Measurements from ENCODE around the gene SERINC3. TPM values are rescaled to one million over a fixed set of nuclear protein-coding genes. Genes with fewer than 3 reads are reported as not detected.

Gene SERINC3
- total and polyA plus RNA-seq, 2 donors (not counting 3 experiments of a cell fraction or from before 2014, with no cell fraction given), result 83.7 to 177 TPM

DNA sequence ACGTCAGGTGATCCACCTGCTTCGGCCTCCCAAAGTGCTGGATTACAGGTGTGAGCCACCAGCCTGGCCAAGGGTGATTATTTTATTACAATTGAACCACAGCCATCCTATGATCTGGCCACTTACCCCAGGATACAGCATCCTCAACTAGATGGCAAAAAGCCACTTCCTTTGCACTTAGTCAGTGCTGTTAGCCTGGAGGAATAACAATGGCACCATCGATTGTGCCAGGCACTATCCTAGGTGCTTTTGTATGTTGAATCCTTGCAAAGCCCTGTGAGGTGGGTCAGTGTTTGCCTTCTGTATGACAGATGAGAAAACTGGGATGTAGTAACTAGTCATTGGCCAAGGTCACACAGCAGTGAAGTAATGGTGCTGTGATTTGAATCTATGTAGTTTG is 57.4 kb downstream of the SERINC3 start:
- H3K9me1 ChIP-seq (replicated peaks; ENCODE audit: control insufficient read depth, extremely low read depth, insufficient read depth, low read length), result no peaks in the 10 kb centered on the region
- H3K9ac ChIP-seq (replicated peaks; ENCODE audit: extremely low read depth, insufficient read depth, low read length), result no peak overlapping the region
- POLR2A ChIA-PET, result no interaction called here
- H3K4me3 ChIP-seq (replicated peaks in 1 of 3; ENCODE audit: insufficient read depth in 1 of 3, low read depth in 1 of 3, low read length in 3 of 3), result no peak overlapping the region
- H3K4me2 ChIP-seq (ENCODE audit: insufficient read depth, low read length), result no peak overlapping the region
- H4K20me1 ChIP-seq (replicated peaks; ENCODE audit: control insufficient read depth, extremely low read depth, insufficient read depth, low read length), result no peaks in the 10 kb centered on the region
- BruUV-seq (replicated peaks), result no TSS peak
- H3K9me3 ChIP-seq (replicated peaks; ENCODE audit: control insufficient read depth, insufficient read depth, low read length), result no peaks in the 10 kb centered on the region
- intact Hi-C loops (cut with micrococcal nuclease) (loop anchor here (10.0 kb wide), 1 partner anchor 350 kb away; no protein-coding TSS in a partner anchor), dilution Hi-C loops (cut with MboI; ENCODE audit: extremely low pct_ligation_motif_present, low sequenced_read_pairs) (no loop called here)
- H3K27ac ChIP-seq (ENCODE audit: insufficient read depth, low read depth, low read length), result no peak overlapping the region
- no peaks in the 10 kb centered on the region for H3K4me1 ChIP-seq (ENCODE audit: control insufficient read depth, extremely low read depth, insufficient read depth, low read length)
- FAIRE-seq, result no peak
- no peaks in the 10 kb centered on the region for H3K79me2 ChIP-seq (ENCODE audit: control insufficient read depth, insufficient read depth, low read length)
- no peak for TF ChIP-seq FOS (IDR thresholded peaks at IDR 0.05; ENCODE audit: borderline replicate concordance, insufficient read depth, low read length)
- TF ChIP-seq EZH2 (IDR thresholded peaks at IDR 0.05; ENCODE audit: borderline replicate concordance, low read depth, low read length, severe bottlenecking), result no peak
- TF ChIP-seq, protein P1, sequence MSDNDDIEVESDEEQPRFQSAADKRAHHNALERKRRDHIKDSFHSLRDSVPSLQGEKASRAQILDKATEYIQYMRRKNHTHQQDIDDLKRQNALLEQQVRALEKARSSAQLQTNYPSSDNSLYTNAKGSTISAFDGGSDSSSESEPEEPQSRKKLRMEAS (IDR thresholded peaks at IDR 0.05; ENCODE audit: insufficient read depth, insufficient read length), result no peak
- no peak for TF ChIP-seq MYC (IDR thresholded peaks at IDR 0.05; ENCODE audit: low read depth, low read length)
- TF ChIP-seq GATA2 (IDR thresholded peaks at IDR 0.05; ENCODE audit: insufficient read depth, insufficient read length, low read depth, low read length), result no peak
- no peak for TF ChIP-seq CTCF (IDR thresholded peaks at IDR 0.05; ENCODE audit: extremely low read depth in 1 of 2, insufficient read depth in 1 of 2, low read depth in 1 of 2, low read length in 2 of 2)
- no peak for TF ChIP-seq POLR2A (IDR thresholded peaks at IDR 0.05; ENCODE audit: low read depth, low read length)
- no peak for TF ChIP-seq JUN (IDR thresholded peaks at IDR 0.05; ENCODE audit: borderline replicate concordance, insufficient read depth, insufficient read length, low read depth)
- no peak for TF ChIP-seq POLR2AphosphoS5 (IDR thresholded peaks at IDR 0.05; ENCODE audit: insufficient read depth, low read depth, low read length)
- CTCF ChIA-PET, result interaction anchor here (1.8 kb wide), 1 partner anchor 80 kb away, joined by 4 read pairs; no protein-coding TSS in a partner anchor
- DNase-seq (ENCODE audit: low read depth, low spot score), result no peak
- no peaks in the 10 kb centered on the region for H3K36me3 ChIP-seq (ENCODE audit: control insufficient read depth in 2 of 2, extremely low read depth in 1 of 2, insufficient read depth in 2 of 2, low read length in 2 of 2)
- H2AFZ ChIP-seq (ENCODE audit: low read depth, low read length), result no peak overlapping the region
- H3K27me3 ChIP-seq (ENCODE audit: control insufficient read depth in 2 of 2, insufficient read depth in 2 of 2, low read length in 2 of 2), result no peaks in the 10 kb centered on the region

All from endothelial cell of umbilical vein (primary cell).